GM18907 (cell line): ENCODE measurements around the gene MEGF11.
"Not testable (repeated sequence)": the region's sequence is repeated elsewhere in the genome, so short reads cannot be mapped to it uniquely, and the experiment has no call there.

Experiments used
- ATAC-seq: cut with Tn5 transposase; IDR thresholded peaks from one replicate; pipeline ENCODE4 v1.9.1; 2021; ENCODE audit warnings: mild to moderate bottlenecking, moderate library complexity; ENCODE audit not compliant: unreplicated experiment

The MEGF11 gene

DNA sequence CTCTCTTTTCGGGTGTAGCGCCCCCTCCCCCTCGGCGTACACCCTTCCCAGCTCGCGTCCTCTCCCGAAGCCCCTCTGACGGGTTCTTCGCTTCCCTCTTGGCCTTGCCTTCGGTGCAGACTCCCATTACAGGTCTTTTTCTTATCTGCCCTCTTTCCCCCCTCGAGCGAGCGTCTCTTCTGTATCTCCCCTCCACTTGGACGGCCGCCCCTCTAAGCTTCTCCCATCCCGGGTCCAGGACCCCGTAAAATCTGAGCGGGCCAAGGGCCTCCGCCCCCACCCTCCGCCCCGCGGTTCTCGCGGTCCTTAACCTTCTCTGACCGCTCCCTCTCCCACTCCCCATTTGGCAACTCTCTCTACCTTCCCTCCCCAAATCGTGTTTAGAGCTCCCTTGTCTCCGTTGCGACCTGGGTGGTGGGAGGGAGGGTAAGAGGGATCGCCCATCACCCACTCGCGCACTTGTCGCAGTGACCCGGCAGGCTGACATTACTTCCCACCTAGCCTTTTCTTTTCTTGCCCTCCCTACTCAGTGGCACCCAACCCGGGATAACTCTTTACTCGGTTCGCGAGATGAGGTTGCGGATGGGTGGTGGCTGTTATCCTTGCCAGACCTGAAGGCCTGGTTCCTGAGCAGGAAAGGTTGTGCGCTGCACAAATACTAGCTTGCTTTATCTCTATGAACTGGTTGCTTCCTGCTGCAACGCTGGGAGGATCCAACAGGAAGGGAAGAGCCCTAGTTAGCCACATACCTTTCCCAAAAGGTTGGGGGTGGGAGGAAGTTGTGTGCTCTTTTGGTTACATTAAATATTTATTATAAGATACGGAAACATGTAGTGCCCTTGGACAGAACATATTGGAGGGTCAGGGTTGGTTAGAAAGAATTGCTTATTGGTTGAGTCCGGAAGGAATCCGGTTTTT lies 383.3 kb downstream of the MEGF11 start:
- no peak for ATAC-seq

DNA sequence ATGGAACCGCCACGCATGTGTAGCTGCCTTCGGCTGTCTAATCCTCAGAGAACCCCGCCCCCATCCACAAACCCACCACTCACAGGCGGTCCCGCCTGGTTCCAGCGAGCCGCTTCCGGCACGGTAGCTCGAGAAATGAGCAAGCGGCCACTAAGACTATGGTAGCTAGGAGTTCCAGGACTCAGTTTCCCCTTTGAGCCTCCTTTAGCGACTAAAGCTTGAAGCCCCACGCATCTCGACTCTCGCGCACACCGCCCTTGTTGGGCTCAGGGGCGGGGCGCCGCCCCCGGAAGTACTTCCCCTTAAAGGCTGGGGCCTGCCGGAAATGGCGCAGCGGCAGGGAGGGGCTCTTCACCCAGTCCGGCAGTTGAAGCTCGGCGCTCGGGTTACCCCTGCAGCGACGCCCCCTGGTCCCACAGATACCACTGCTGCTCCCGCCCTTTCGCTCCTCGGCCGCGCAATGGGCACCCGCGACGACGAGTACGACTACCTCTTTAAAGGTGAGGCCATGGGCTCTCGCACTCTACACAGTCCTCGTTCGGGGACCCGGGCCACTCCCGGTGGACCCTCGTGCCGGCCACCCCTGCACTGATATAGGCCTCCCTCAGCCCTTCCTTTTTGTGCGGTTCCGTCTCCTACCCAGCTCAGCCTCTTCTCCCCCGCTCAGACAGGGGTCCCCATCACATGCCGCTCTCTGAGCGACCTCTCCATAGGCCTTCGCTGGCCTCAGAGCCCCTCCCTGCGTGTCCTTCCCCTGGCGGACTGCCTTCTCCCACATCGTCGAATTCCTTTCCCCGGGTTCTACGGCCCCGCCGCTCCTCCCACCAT lies 384.2 kb downstream of the MEGF11 start, which contains the start of gene RAB11A:
Gene RAB11A, plus strand, starts transcription at position 366 of the 828 bp plus-strand sequence. Its CDS starts 95 bp downstream, at position 461.
- peak; percentile 85 for ATAC-seq

DNA sequence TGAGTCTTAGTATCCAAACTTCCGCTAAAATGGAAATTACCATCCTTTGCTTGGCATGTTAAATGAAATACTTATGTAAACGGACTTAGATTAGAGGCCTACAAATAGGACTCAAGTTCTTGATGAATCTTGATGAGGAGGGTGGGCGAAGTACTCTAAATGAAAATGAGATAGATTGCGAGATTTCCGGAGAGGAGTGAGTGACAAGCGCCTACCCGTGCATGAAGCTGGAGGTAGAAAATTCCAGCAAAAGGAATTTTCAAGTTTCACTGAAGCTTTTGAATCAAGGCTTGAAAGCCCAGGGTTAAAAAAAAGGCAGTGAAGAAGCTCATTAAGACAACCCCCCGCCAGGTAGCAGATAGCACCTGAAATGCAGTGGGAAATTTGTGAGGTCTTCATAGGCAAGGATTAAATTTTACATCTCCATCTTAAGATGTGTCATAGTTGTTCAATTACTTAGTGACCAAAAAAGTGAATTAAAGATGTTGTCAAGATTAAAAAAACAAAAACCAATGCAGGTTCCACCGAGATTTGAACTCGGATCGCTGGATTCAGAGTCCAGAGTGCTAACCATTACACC lies 384.9 kb downstream of the MEGF11 start:
- ATAC-seq, result no peak

DNA sequence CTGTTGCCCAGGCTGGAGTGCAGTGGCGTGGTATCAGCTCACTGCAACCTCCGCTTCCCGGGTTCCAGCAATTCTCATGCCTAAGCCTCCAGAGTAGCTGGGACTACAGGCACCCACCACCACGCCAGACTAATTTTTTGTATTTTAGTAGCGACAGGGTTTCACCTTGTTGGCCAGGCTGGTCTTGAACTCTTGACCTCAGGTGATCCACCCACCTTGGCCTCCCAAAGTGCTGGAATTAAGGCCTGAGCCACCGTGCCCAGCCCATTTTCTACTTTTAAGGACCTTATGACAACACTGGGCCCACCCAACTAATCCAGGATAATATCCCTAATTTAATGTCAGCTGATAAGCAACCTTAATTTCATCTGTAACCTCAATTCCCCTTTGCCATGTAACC lies 385.6 kb downstream of the MEGF11 start:
- ATAC-seq, result not testable (repeated sequence)

DNA sequence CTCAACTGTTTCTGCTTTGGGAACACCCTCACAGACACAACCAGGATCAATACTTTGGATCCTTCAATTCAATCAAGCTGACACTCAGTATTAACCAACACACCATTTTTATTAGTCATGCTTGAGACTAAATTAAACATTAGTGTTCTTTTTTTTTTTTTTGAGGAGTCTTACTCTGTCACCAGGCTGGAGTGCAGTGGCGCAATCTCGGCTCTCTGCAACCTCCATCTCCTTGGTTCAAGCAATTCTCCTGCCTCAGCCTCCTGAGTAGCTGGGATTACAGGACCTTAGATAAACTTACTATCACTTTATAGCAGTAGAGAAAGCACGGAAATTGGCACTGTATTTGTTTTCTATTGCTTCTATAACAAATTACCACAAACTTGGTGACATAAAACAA lies 386.3 kb downstream of the MEGF11 start:
- ATAC-seq, result no peak

DNA sequence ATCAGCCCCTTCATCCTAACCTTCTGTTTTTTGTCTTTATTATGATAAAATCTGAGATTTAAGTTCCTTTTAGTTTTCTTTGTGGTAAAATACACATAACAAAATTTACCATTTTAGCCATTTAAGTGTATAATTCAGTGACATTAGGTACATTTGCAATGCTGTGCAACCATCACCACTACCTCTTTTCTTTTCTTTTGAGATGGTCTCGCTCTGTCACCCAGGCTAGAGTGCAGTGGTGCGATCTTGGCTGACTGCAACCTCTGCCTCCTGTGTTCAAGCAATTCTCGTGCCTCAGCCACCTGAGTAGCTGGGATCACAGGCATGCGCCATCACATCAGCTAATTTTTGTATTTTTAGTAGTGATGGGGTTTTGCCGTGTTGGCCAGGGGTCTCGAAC lies 390.4 kb downstream of the MEGF11 start:
- ATAC-seq, result no peak

DNA sequence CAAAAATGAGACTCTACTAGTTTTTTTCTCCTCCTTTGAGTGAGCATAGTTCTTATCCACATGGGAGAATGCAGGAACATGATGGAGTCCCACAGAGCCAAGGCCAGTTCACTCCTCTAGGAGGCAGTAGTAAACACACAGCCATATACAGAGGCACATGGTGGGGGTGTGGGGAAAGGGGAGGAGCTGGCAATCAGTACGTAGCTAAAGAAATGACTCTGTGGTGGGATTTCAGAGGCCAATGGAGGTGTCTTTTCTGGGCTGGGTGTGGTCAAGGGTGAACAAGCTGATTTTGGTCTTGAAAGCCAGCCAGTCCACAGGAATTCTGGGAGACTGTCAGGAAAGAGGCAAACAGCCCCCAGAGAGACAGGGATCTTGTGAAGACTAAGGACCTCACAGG lies 390.9 kb downstream of the MEGF11 start:
- peak; percentile 64 for ATAC-seq

DNA sequence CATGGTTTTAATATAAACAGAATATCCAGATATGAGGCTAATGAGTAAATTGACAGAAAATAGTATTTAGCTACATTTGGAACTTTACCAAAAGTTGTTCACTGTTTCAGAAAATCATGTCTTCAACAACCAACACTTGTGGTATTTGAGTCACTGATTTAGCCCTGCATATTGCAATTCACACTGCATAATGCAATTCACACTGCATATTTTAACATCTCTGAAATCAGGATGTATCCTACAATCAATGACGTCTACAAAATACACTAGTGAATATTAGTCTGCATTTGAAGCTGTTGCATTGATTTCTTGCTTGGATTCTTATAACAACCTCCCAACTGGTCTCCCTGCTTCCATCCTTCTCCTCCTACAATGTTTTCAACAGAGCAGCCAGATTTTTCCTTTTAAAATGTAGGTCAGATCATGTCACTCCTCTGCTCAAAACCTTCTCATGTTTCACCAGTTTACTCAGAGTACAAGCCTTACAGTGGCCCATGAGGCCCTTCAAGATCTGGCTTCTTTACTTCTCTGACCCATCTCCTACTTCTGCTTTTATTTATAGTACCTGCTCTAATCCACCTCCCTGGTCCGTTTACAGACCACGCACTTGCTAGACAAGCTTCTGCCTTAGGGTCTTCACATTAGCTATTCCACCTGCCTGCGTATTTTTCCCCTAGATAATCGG lies 395.7 kb downstream of the MEGF11 start:
- no peak for ATAC-seq

DNA sequence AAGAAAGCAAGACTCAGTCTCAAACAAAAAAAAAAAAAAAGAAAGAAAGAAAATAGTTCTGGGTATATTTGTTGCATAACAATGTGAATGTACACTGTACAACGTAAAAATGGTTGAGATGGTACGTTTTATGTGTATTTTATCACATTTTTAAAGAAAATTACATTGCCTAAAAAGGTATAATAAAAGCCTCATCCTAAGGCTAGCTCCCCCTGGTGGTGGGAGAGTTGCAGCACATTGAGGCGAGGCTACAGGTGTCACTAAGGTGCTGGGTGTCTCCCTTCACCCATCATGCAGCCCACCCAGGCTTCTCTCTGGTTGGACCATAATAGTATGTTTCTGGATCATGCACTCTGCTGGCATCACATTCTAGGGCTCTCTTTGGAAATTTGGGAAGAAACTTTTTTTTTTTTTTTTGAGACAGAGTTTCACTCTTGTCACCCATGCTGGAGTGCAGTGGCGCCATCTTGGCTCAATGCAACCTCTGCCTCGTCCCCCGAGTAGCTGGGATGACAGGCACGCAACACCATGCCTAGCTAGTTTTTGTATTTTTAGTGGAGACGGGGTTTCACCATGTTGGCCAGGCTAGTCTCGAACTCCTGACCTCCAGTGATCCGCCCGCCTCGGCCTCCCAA lies 396.6 kb downstream of the MEGF11 start:
- ATAC-seq, result no peak

DNA sequence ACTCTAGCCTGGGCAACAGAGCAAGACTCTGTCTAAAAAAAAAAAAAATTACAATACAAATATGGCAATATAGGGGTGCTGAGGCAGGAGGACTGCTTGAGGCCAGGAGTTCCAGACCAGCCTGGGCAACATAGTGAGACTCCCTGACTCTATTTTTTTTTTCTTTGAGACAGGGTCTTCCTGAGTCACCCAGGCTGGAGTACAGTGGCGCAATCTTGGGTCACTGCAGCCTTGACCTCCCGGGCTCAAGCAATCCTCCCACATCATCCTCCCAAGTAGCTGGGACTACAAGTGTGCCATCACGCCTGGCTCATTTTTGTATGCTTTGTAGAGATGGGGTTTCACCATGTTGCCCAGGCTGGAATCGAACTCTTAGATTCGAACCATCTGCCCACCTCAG lies 401.6 kb downstream of the MEGF11 start:
- no peak for ATAC-seq

DNA sequence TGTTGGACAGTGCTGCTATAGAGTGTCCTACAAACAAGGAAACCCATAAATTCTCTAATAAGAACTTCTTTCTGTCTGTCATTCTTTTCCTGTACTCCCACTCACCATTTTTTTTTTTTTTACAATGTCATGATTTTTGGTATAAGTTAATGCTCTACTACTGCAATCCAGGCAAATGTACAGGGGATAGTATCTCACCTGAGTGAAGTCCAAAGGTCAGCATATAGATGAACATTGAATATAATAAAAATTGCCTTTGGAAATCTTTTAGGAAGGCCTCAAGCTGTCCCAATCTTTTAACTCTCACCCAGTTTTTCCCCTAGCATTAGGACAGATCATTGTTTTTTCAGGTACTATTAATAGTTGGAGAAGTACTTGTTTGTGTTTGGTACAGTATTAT lies 405.6 kb downstream of the MEGF11 start:
- ATAC-seq, result no peak

DNA sequence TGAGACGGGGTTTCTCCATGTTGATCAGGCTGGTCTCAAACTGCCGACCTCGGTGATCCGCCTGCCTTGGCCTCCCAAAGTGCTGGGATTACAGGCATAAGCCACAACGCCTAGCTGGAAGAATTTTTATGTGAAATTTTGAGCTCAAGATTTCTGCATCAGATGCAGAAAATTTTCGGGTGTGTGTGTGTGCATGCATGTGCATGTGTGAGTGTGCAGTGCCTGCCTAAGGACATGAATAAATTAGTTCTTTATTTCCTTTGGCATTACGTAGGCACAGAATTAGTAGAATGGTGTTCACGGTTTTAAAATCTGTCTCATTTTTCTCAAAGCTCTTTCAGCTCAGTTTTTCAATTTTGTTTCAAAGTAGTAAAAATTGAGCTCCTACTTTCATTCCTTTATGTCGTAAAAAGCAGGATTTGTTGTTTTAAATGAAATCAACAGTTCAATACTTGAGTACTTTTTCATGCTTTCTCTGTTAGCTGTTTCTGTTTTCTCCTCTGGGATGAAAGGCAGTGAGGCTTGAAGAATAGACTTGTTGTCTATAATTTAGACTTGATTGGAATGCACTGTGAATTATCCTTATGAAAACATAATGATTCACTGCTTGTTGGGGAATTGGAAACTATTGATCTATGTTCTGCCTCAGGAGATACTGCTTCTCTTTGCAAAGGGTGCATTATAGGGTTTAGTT lies 407.6 kb downstream of the MEGF11 start:
- ATAC-seq, result no peak
